Activated CD8-positive, alpha-beta memory T cell treated with anti-CD3 and anti-CD28 coated beads for 4 hours (primary cell): Measurements from ENCODE around the gene GSK3B.

Source experiments
- DNase-seq, 2 donors: peaks; one replicate each; pipeline ENCODE4 v3.0.0-alpha.2; 2020; ENCODE audit warnings: low read depth in 2 of 2

The GSK3B gene

DNA sequence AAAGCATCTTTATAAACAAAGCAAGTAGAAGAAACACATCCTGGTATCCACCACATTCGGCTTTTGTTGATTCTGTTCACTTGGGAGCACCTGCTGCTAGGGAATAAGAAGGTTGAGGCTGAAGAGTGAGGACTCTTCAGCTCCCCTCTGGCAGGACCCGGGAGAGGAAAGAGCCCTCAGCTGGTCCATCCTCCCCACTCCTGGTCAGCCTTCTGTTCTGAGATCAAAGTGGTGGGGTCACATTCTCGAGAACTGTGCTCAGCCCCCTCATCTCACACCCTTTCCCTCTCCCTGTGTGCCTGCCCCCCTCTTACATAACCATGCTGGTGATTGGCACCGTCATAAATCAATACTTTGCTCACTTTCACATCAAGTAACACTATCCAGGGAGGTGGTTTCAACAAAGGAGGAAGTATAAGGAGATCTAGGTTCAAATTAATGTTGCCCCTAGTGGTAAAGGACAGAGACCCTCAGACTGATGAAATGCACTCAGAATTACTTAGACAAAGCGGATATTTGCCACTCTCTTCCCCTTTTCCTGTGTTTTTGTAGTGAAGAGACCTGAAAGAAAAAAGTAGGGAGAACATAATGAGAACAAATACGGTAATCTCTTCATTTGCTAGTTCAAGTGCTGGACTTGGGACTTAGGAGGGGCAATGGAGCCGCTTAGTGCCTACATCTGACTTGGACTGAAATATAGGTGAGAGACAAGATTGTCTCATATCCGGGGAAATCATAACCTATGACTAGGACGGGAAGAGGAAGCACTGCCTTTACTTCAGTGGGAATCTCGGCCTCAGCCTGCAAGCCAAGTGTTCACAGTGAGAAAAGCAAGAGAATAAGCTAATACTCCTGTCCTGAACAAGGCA lies 312.7 kb downstream of the GSK3B start, which contains the start of gene NR1I2:
TSS of gene NR1I2 (plus strand) at position 772 of the 869 bp plus-strand sequence.
- no peak for DNase-seq

DNA sequence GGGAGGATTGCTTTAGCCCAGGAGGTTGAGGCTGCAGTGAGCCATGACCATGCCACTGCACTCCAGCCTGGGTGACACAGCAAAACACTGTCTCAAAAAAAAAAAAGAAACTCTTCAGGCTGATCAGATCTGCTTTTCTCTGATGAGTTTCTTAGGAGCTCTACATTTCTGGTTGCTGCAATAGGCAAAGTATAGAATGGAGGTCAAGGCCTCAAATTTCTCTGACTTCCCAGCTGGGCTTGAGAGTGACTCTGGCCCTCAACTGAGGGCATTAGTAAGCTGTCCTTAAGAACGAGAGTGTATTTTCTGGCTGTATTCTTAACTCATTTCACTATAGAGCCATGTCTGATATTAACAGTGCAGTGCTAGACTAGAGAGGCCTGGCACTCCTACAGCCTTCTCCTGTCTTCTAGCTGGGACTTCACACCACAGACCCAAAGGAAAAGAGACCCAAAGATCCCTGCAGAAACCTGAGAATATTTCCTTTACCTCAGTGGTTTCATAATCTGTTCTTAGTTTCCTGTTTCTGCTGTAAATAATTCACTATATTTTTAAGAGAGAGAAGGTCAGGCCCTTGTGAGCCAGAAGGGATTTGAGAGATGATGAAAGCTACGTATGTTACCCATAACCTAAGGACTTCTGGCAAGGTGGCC lies 314.4 kb downstream of the GSK3B start:
- no peak for DNase-seq

DNA sequence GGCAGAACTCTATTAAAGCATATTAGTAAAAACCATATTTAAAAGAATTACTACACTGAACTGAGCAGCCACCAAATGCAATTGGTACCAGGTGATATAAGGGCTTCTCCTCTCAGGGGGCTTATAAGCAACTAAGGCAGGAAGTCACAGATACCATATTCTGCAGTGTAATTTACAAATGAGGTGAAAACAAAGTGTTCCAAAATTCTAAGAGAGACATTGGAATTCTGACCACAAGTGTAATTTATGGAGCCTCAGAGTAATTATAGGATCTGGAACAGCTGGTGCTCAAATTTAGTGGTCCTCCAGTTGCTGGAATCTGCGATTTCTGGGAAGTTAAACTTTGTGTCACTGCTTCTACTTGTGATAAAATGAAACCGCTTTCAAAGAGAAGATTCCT lies 315.4 kb downstream of the GSK3B start:
- no peak for DNase-seq

DNA sequence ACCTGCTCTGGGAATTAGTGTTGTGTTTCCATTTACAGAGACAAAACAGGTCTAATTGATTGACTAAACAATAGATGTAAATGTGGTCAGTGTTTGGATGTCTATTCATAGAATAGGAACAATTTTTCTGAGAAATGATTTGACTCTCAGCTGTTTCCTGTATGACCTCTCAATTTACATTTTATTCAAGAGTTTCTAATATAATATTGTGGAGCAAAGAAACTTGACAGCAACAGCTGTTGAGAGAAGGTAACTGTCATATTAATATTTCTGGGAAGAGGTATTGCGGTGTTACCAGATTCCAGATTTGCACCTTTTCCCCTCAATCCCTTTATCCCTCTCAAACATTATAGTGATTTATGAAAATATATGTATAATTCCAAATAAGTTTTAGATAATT lies 316.1 kb downstream of the GSK3B start:
- DNase-seq, result no peak

DNA sequence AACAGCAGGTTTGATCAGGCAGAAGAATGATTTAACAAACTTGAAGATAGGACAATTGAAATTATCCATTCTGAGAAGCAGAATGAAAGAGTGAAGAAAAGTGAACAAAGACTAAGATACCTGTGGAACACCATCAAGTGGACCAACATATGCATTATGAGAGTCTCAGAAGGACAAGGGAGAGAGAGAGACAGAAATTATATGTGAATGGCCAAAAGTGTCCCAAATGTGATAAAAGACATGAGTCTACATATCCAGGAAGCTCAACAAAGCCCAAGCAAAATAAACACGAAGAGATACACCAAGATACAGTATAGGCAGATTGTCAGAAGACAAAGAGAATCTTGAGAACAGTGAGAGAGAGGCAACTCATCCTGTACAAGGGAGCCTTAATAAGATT lies 317.9 kb downstream of the GSK3B start:
- DNase-seq, result no peak

DNA sequence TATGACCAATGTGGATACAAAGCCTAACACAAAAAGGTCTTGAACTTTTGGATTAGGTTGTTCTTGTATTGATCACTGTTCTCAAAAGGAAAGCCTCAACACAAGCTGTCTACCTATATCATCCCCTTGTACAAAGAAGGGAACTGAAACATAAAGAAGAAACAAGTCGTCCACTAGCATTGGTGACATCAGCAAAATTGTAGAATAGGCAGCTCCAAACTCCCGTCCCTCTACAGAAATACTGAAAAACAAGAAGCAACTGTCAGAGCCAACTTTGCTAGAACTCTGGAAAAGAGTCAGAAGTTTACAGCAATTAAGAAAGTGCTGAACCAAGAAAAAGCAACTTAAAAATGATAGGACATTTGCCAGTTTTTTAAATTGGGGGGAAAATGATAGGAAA lies 319.8 kb downstream of the GSK3B start:
- no peak for DNase-seq
